ENCODE measurements around the gene CIBAR2. TPM values are rescaled to one million over a fixed set of nuclear protein-coding genes. Genes with fewer than 3 reads are reported as not detected.

CIBAR2 gene
- total and polyA plus RNA-seq, 10 of the 15 experiments (the other 5 are each of a cell fraction or from before 2014, with no cell fraction given): 0.05 to 0.16 (median 0.07) TPM; not detected in 7

DNA sequence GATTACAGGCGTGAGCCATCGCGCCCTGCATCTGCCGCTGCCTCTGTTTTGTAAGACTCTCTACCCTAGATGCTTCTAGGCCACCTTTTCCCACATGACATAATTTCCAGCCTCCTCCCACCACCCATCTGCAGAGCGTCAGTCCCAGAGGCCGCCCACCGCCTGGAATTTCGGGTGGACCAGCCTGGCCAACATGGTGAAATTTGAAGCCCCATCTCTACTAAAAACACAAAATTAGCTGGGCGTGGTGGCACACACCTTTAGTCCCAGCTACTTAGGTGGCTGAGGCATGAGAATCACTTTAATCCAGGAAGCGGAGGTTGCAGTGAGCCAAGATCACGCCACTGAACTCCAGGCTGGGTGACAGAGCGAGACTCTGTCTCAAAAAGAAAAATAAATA is 5.1 kb upstream of the CIBAR2 start:
- Histone ChIP-seq H3K36me3 (ENCODE audit: control insufficient read depth in 2 of 2, insufficient read depth in 2 of 2, low read length in 1 of 2) (no peaks in the 10 kb centered on the region), H4K20me1 (ENCODE audit: control insufficient read depth, insufficient read depth) (no peaks in the 10 kb centered on the region), H3K4me1 (ENCODE audit: control insufficient read depth, insufficient read depth, low read length) (peaks cover 2% of the 10 kb centered on the region; the same call in 1 of the 2 replicates), H3K4me2 (ENCODE audit: control insufficient read depth, insufficient read depth) (no peak overlapping the region), H3K9ac (ENCODE audit: control insufficient read depth, insufficient read depth, low read length) (no peak overlapping the region), H3K27me3 (replicated peaks in 1 of 2; ENCODE audit: control insufficient read depth in 2 of 2, insufficient read depth in 2 of 2, low read length in 1 of 2) (no peaks in the 10 kb centered on the region), H3K9me3 (replicated peaks; ENCODE audit: control insufficient read depth, insufficient read depth, low read length) (no peaks in the 10 kb centered on the region; the same call in 2 of the 3 replicates), H2AFZ (ENCODE audit: control insufficient read depth, low read depth, low read length) (no peak overlapping the region), H3K79me2 (ENCODE audit: control insufficient read depth, insufficient read depth, low read length) (no peaks in the 10 kb centered on the region), H3K27ac (ENCODE audit: control insufficient read depth, insufficient read depth) (no peak overlapping the region), H3K4me3 (no peak overlapping the region)
- no peak for TF ChIP-seq ZNF384 (IDR thresholded peaks at IDR 0.05; ENCODE audit: borderline replicate concordance, low read depth, low read length)
- no peak for TF ChIP-seq POLR2A (IDR thresholded peaks at IDR 0.05; ENCODE audit: low read depth, low read length)
- TF ChIP-seq MYB (IDR thresholded peaks at IDR 0.05; ENCODE audit: borderline replicate concordance, low read depth, low read length): no peak
- TF ChIP-seq ZNF622 (IDR thresholded peaks at IDR 0.05): no peak
- TF ChIP-seq HDGF (IDR thresholded peaks at IDR 0.05): no peak
- TF ChIP-seq, protein P1, sequence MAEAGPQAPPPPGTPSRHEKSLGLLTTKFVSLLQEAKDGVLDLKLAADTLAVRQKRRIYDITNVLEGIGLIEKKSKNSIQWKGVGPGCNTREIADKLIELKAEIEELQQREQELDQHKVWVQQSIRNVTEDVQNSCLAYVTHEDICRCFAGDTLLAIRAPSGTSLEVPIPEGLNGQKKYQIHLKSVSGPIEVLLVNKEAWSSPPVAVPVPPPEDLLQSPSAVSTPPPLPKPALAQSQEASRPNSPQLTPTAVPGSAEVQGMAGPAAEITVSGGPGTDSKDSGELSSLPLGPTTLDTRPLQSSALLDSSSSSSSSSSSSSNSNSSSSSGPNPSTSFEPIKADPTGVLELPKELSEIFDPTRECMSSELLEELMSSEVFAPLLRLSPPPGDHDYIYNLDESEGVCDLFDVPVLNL (IDR thresholded peaks at IDR 0.05; ENCODE audit: low read depth, low read length): no peak
- no peak for TF ChIP-seq STAT3 (IDR thresholded peaks at IDR 0.05; ENCODE audit: low read depth, low read length)
- in situ Hi-C loops (cut with MboI) (no loop called here), intact Hi-C loops (cut with micrococcal nuclease; ENCODE audit: unreplicated experiment) (loop anchor here (5.0 to 10.0 kb wide), 3 partner anchors 130 to 217 kb away; no protein-coding TSS in a partner anchor)
- 70% methylated on average over 12 of the region's 12 CpGs for WGBS (ENCODE audit: insufficient coverage, insufficient replicate concordance, low lambda C conversion rate, missing lambda C conversion rate)
- BruUV-seq (replicated peaks): no TSS peak
- SMC1A ChIA-PET (ENCODE audit: uncharacterized antibody, unreplicated experiment): no interaction called here
- DNase-seq (ENCODE audit: low read depth, low spot score) (no peak), FAIRE-seq (no peak), ATAC-seq (no peak)
- RAD21 ChIA-PET (ENCODE audit: unreplicated experiment): no interaction called here
- POLR2A ChIA-PET: no interaction called here
- CTCF ChIA-PET: interaction anchor here (0.7 kb wide), 1 partner anchor 111 kb away, joined by 3 read pairs; no protein-coding TSS in a partner anchor
